Measurements from ENCODE around the gene TKT.

TKT gene

GRCh38 chr3:53232641-53233377, 23.0 kb downstream of the TKT start:
- no peak for TF ChIP-seq CTCF (IDR thresholded peaks at IDR 0.05; ENCODE audit: borderline replicate concordance, insufficient read depth, low read depth, low read length)
- H3K4me3 ChIP-seq (ENCODE audit: low read depth, low read length), result no peak overlapping the region

GRCh38 chr3:53231532-53232511, 24.0 kb downstream of the TKT start:
- no peak for TF ChIP-seq CTCF (IDR thresholded peaks at IDR 0.05; ENCODE audit: borderline replicate concordance, insufficient read depth, low read depth, low read length)
- no peak overlapping the region for H3K4me3 ChIP-seq (ENCODE audit: low read depth, low read length)

GRCh38 chr3:53230789-53231188, 25.0 kb downstream of the TKT start:
- TF ChIP-seq CTCF (IDR thresholded peaks at IDR 0.05; ENCODE audit: borderline replicate concordance, insufficient read depth, low read depth, low read length), result no peak
- H3K4me3 ChIP-seq (ENCODE audit: low read depth, low read length), result no peak overlapping the region

- no peak for TF ChIP-seq CTCF (IDR thresholded peaks at IDR 0.05; ENCODE audit: borderline replicate concordance, insufficient read depth, low read depth, low read length)
- H3K4me3 ChIP-seq (ENCODE audit: low read depth, low read length), result no peak overlapping the region
Measured at GRCh38 chr3:53230041-53230621, 25.7 kb downstream of the TKT start.

GRCh38 chr3:53229606-53230005, 26.2 kb downstream of the TKT start:
- H3K4me3 ChIP-seq (ENCODE audit: low read depth, low read length), result no peak overlapping the region
- no peak for TF ChIP-seq CTCF (IDR thresholded peaks at IDR 0.05; ENCODE audit: borderline replicate concordance, insufficient read depth, low read depth, low read length)

- TF ChIP-seq CTCF (IDR thresholded peaks at IDR 0.05; ENCODE audit: borderline replicate concordance, insufficient read depth, low read depth, low read length), result no peak
- no peak overlapping the region for H3K4me3 ChIP-seq (ENCODE audit: low read depth, low read length)
Measured at GRCh38 chr3:53229171-53229570, 26.7 kb downstream of the TKT start.

Data from GM12875 (cell line).